ENCODE results near the gene ZNF326. TPM values are rescaled to one million over a fixed set of nuclear protein-coding genes. Genes with fewer than 3 reads are reported as not detected.

The ZNF326 gene
- total RNA-seq, 1 experiment from 2014 or later: 60.1 TPM

DNA sequence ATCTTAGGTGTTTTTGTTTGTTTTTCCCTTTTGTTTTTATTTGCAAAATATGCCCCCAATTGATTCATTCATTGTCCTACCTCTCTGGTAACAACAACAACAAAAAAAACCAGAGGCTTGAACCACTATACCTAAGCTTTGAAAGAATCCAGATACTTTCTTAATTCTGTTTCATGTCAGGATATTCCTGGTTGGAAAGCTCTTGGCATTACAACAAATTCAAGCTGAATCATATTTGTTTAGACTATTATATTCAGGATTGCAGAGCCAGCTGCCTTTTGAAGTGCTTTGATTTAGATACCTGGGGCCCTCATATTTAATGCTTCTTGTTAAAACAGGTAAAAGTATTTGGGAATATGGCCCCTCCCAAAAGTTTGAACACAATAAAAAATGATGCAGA, 22.9 kb upstream of the ZNF326 start:
- intact Hi-C loops (cut with micrococcal nuclease; ENCODE audit: unreplicated experiment): no loop called here
- Histone ChIP-seq H3K9me3 (ENCODE audit: low read depth, low read length, poor library complexity, severe bottlenecking) (no peaks in the 10 kb centered on the region), H3K36me3 (ENCODE audit: insufficient read depth, low read length, poor library complexity, severe bottlenecking) (no peaks in the 10 kb centered on the region), H3K4me1 (ENCODE audit: insufficient read depth, low read length, poor library complexity, severe bottlenecking) (no peaks in the 10 kb centered on the region), H3K27ac (ENCODE audit: low read depth, low read length, poor library complexity, severe bottlenecking) (no peak overlapping the region), H3K27me3 (replicated peaks; ENCODE audit: insufficient read depth, low read depth, low read length, poor library complexity) (no peaks in the 10 kb centered on the region), H3K4me3 (ENCODE audit: low read depth, low read length, poor library complexity, severe bottlenecking) (no peak overlapping the region)
- BruUV-seq (replicated peaks): no TSS peak
- no peak for TF ChIP-seq EZH2 (IDR thresholded peaks at IDR 0.05; ENCODE audit: borderline replicate concordance, low read depth, low read length, poor library complexity, severe bottlenecking)
- POLR2A ChIA-PET (ENCODE audit: low non-redundant PET): no interaction called here
- CTCF ChIA-PET: no interaction called here
- DNase-seq (ENCODE audit: low spot score): no peak

DNA sequence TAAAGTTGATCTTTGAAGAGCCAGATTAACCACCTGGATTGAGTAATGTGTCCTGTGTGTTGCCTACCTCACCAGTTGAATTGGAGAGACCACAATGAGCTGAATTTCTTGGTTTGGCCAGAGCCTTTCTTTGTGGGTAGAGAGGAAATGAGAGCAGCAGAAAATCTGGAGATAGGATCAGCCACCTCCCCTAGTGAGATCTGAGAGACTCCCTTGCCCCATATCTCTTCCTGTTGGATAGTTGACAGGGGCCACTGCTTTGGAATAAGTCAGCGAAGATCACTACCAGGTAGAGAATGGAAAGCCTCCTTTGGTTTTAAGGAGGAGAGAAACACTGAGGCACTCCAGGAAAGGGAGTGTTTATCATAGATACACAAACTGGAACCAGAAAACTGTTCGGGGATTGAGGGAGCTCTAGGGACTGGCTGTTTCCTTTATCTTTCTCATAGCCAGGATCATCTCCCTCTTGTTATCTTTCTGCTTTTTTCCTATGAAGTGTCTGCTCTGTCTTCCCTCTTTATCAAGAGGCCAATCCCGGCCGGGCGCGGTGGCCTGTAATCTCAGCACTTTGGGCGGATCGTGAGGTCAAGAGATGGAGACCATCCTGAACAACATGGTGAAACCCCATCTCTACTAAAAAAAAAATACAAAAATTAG, 21.3 kb upstream of the ZNF326 start:
- POLR2A ChIA-PET (ENCODE audit: low non-redundant PET): no interaction called here
- H3K36me3 ChIP-seq (ENCODE audit: insufficient read depth, low read length, poor library complexity, severe bottlenecking): no peaks in the 10 kb centered on the region
- TF ChIP-seq, protein P1, sequence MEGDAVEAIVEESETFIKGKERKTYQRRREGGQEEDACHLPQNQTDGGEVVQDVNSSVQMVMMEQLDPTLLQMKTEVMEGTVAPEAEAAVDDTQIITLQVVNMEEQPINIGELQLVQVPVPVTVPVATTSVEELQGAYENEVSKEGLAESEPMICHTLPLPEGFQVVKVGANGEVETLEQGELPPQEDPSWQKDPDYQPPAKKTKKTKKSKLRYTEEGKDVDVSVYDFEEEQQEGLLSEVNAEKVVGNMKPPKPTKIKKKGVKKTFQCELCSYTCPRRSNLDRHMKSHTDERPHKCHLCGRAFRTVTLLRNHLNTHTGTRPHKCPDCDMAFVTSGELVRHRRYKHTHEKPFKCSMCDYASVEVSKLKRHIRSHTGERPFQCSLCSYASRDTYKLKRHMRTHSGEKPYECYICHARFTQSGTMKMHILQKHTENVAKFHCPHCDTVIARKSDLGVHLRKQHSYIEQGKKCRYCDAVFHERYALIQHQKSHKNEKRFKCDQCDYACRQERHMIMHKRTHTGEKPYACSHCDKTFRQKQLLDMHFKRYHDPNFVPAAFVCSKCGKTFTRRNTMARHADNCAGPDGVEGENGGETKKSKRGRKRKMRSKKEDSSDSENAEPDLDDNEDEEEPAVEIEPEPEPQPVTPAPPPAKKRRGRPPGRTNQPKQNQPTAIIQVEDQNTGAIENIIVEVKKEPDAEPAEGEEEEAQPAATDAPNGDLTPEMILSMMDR (conservative IDR thresholded peaks at IDR 0.05; ENCODE audit: low read depth, low read length): no peak
- no peak for TF ChIP-seq EZH2 (IDR thresholded peaks at IDR 0.05; ENCODE audit: borderline replicate concordance, low read depth, low read length, poor library complexity, severe bottlenecking)
- H3K27me3 ChIP-seq (replicated peaks; ENCODE audit: insufficient read depth, low read depth, low read length, poor library complexity): no peaks in the 10 kb centered on the region
- BruUV-seq (replicated peaks): no TSS peak
- H3K4me1 ChIP-seq (ENCODE audit: insufficient read depth, low read length, poor library complexity, severe bottlenecking): no peaks in the 10 kb centered on the region
- no peak overlapping the region for H3K4me3 ChIP-seq (ENCODE audit: low read depth, low read length, poor library complexity, severe bottlenecking)
- no peaks in the 10 kb centered on the region for H3K9me3 ChIP-seq (ENCODE audit: low read depth, low read length, poor library complexity, severe bottlenecking)
- CTCF ChIA-PET: no interaction called here
- H3K27ac ChIP-seq (ENCODE audit: low read depth, low read length, poor library complexity, severe bottlenecking): no peak overlapping the region
- intact Hi-C loops (cut with micrococcal nuclease; ENCODE audit: unreplicated experiment): no loop called here
- no peak for DNase-seq (ENCODE audit: low spot score)

DNA sequence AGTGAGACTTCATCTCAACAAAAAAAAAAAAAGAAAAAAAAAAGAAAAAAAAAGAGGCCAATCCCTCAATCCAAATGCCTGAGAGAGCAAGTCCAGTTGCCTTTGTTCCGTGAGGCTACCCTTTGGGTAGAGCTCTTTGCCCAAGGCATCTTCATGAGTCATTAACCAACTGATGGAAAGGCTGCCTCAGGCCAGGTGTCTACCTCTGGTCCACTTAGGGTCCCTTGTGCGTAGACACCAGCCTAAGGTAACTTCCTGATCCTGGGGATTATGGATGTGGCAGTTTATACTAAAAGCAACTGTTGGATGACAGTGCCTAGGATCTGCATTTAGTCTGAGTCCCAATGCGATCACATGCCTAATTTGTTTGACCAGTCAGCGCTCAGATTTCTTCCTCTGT, 20.7 kb upstream of the ZNF326 start:
- BruUV-seq (replicated peaks): no TSS peak
- POLR2A ChIA-PET (ENCODE audit: low non-redundant PET): no interaction called here

More for the DNA sequence above, 20.7 kb upstream of the ZNF326 start:
- no peak for DNase-seq (ENCODE audit: low spot score)
- Histone ChIP-seq H3K4me3 (ENCODE audit: low read depth, low read length, poor library complexity, severe bottlenecking) (no peak overlapping the region), H3K36me3 (ENCODE audit: insufficient read depth, low read length, poor library complexity, severe bottlenecking) (no peaks in the 10 kb centered on the region), H3K4me1 (ENCODE audit: insufficient read depth, low read length, poor library complexity, severe bottlenecking) (no peaks in the 10 kb centered on the region), H3K27me3 (replicated peaks; ENCODE audit: insufficient read depth, low read depth, low read length, poor library complexity) (no peaks in the 10 kb centered on the region), H3K27ac (ENCODE audit: low read depth, low read length, poor library complexity, severe bottlenecking) (no peak overlapping the region), H3K9me3 (ENCODE audit: low read depth, low read length, poor library complexity, severe bottlenecking) (no peaks in the 10 kb centered on the region)
- CTCF ChIA-PET: no interaction called here
- intact Hi-C loops (cut with micrococcal nuclease; ENCODE audit: unreplicated experiment): no loop called here
- TF ChIP-seq, protein P1 (conservative IDR thresholded peaks at IDR 0.05; ENCODE audit: low read depth, low read length): no peak
- TF ChIP-seq EZH2 (IDR thresholded peaks at IDR 0.05; ENCODE audit: borderline replicate concordance, low read depth, low read length, poor library complexity, severe bottlenecking): no peak
